ELF-1 (cell line): ENCODE data around the gene LPIN1.
"Not testable (repeated sequence)": the region's sequence is repeated elsewhere in the genome, so short reads cannot be mapped to it uniquely, and the experiment has no call there.

ENCODE experiments used
- DNase-seq: peaks from one replicate; pipeline ENCODE4 v3.0.0-alpha.2; 2016; ENCODE audit warnings: low read depth, low spot score

Gene LPIN1

GRCh38 chr2:11810237-11810977, 64.0 kb downstream of the LPIN1 start:
- no peak for DNase-seq

- no peak for DNase-seq
These were observed 64.7 kb downstream of the LPIN1 start for GRCh38 chr2:11811036-11811654.

GRCh38 chr2:11812466-11813248, 66.2 kb downstream of the LPIN1 start:
- DNase-seq, result no peak

GRCh38 chr2:11813345-11813744, 66.9 kb downstream of the LPIN1 start:
- not testable (repeated sequence) for DNase-seq

GRCh38 chr2:11813951-11814350, 67.5 kb downstream of the LPIN1 start:
- DNase-seq, result no peak

- no peak for DNase-seq
These were observed 68.6 kb downstream of the LPIN1 start for GRCh38 chr2:11814979-11815510.

- DNase-seq, result not testable (repeated sequence)
These were observed 70.5 kb downstream of the LPIN1 start for GRCh38 chr2:11816935-11817334.

GRCh38 chr2:11819235-11819729, 72.8 kb downstream of the LPIN1 start:
- no peak for DNase-seq

GRCh38 chr2:11820650-11821049, 74.2 kb downstream of the LPIN1 start:
- DNase-seq, result no peak

- DNase-seq, result no peak
These were observed 75.3 kb downstream of the LPIN1 start for GRCh38 chr2:11821705-11822104.

GRCh38 chr2:11822359-11822745, 75.9 kb downstream of the LPIN1 start:
- DNase-seq, result not testable (repeated sequence)

GRCh38 chr2:11822746-11823451, 76.5 kb downstream of the LPIN1 start:
- DNase-seq, result peak; percentile 44

- DNase-seq, result no peak
These were observed 78.7 kb downstream of the LPIN1 start for GRCh38 chr2:11824901-11825828.

GRCh38 chr2:11827547-11827946, 81.1 kb downstream of the LPIN1 start:
- DNase-seq, result no peak

GRCh38 chr2:11828933-11829323, 82.5 kb downstream of the LPIN1 start:
- no peak for DNase-seq

GRCh38 chr2:11829324-11829946, 83.0 kb downstream of the LPIN1 start:
- peak; percentile 93 for DNase-seq

GRCh38 chr2:11829947-11830707, 83.7 kb downstream of the LPIN1 start:
- DNase-seq, result peak; percentile 90

GRCh38 chr2:11830708-11831301, 84.4 kb downstream of the LPIN1 start:
- no peak for DNase-seq

- no peak for DNase-seq
These were observed 85.0 kb downstream of the LPIN1 start for GRCh38 chr2:11831415-11831814.
